Prostate gland (tissue), 2 donors: ENCODE measurements around the gene HOXA5. TPM values are rescaled to one million over a fixed set of nuclear protein-coding genes. Genes with fewer than 3 reads are reported as not detected.

Source experiments
- DNase-seq: peaks from one replicate; pipeline ENCODE4 v3.0.0-alpha.2; 2019; ENCODE audit warnings: low spot score
- H3K27ac ChIP-seq, 2 donors: fragments of 200-600 bp; sonication (generic); 2 replicates each; pipeline ENCODE4 v1.5.1; 2017 to 2019
- H3K27me3 ChIP-seq: fragments of 200-600 bp; sonication (generic); replicated peaks from 2 replicates; pipeline ENCODE4 v1.5.1; 2019; ENCODE audit not compliant: insufficient read depth
- H3K36me3 ChIP-seq, 2 donors: fragments of 200-600 bp; sonication (generic); 1 replicate in 1 of 2; 2 replicates in 1 of 2; pipeline versions ENCODE4 v1.5.1 to v1.8.1; 2017 to 2019
- H3K4me1 ChIP-seq: fragments of 200-600 bp; sonication (generic); replicated peaks from 2 replicates; pipeline ENCODE4 v1.5.1; 2019
- H3K4me3 ChIP-seq, 2 donors: fragments of 200-600 bp; sonication (generic); 2 replicates each; pipeline ENCODE4 v1.5.1; 2017 to 2019
- H3K9me3 ChIP-seq: fragments of 200-600 bp; sonication (generic); 2 replicates; pipeline ENCODE4 v1.5.1; 2017
- CTCF ChIP-seq, 4 experiments: fragments of 200-600 bp in 2 of 4; fragments of 450-650 bp in 2 of 4; sonication (generic) in 2 of 4; IDR thresholded peaks; 1 replicate in 3 of 4; 2 replicates in 1 of 4; pipeline ENCODE4 v1.5.1; 2016 to 2019; ENCODE audit warnings: antibody characterized with exemption in 4 of 4, mild to moderate bottlenecking in 2 of 4, moderate library complexity in 2 of 4
- POLR2A ChIP-seq: fragments of 450-650 bp; IDR thresholded peaks from one replicate; pipeline ENCODE4 v1.6.1; 2016; ENCODE audit warnings: antibody characterized with exemption, mild to moderate bottlenecking
- POLR2AphosphoS5 ChIP-seq: sonication (generic); formaldehyde crosslinking; IDR thresholded peaks from one replicate; pipeline ENCODE4 v1.6.1; 2017; ENCODE audit warnings: antibody characterized with exemption
- WGBS: methylation state at CpG from one replicate; pipeline ENCODE4 v1.1.5; 2018; 5-methylcytosine and 5-hydroxymethylcytosine counted together
- intact Hi-C: fragments of 100-400 bp; cut with DNase I; formaldehyde crosslinking; loops from one replicate; pipeline ENCODE4 v1.14.2; 2022
- total RNA-seq, 2 donors: library from RNA; depleted of rRNA; stranded (reverse); fragments of >200 nt; gene quantifications; one replicate each; pipeline ENCODE4 v1.1.0, GENCODE V29; 2016

The HOXA5 gene
- total RNA-seq, 2 donors from 2014 or later = 3.7 to 12.9 TPM

GRCh38 chr7:27121684-27122076 lies 21.8 kb downstream of the HOXA5 start:
- intact Hi-C loops = no loop called here
- H3K4me3 ChIP-seq = no peak overlapping the region
- no peak for TF ChIP-seq CTCF (IDR thresholded peaks at IDR 0.05)
- no peak for TF ChIP-seq POLR2AphosphoS5
- TF ChIP-seq POLR2A = no peak

GRCh38 chr7:27119412-27119911 lies 24.0 kb downstream of the HOXA5 start:
- no peaks in the 10 kb centered on the region for H3K36me3 ChIP-seq
- H3K27me3 ChIP-seq = no peaks in the 10 kb centered on the region
- intact Hi-C loops = no loop called here
- H3K27ac ChIP-seq = no peak overlapping the region
- 89% methylated on average over 1 of the region's 1 CpG for WGBS
- no peaks in the 10 kb centered on the region for H3K4me1 ChIP-seq
- no peak for TF ChIP-seq POLR2AphosphoS5
- TF ChIP-seq POLR2A = no peak
- no peak for TF ChIP-seq CTCF (IDR thresholded peaks at IDR 0.05)
- H3K4me3 ChIP-seq = no peak overlapping the region
- no peak for DNase-seq
- no peaks in the 10 kb centered on the region for H3K9me3 ChIP-seq

More at GRCh38 chr7:27121684-27122076, 21.8 kb downstream of the HOXA5 start:
- no peaks in the 10 kb centered on the region for H3K27me3 ChIP-seq
- WGBS = 82% methylated on average over 7 of the region's 7 CpGs
- H3K27ac ChIP-seq = no peak overlapping the region
- DNase-seq = no peak
- no peaks in the 10 kb centered on the region for H3K36me3 ChIP-seq
- no peaks in the 10 kb centered on the region for H3K4me1 ChIP-seq
- no peaks in the 10 kb centered on the region for H3K9me3 ChIP-seq

GRCh38 chr7:27118580-27118979 lies 24.9 kb downstream of the HOXA5 start:
- 81% methylated on average over 3 of the region's 3 CpGs for WGBS
- no peaks in the 10 kb centered on the region for H3K9me3 ChIP-seq
- no peak for TF ChIP-seq CTCF (IDR thresholded peaks at IDR 0.05)
- TF ChIP-seq POLR2A = no peak
- no peak for TF ChIP-seq POLR2AphosphoS5
- no peak overlapping the region for H3K4me3 ChIP-seq
- no peaks in the 10 kb centered on the region for H3K27me3 ChIP-seq
- intact Hi-C loops = no loop called here
- no peaks in the 10 kb centered on the region for H3K4me1 ChIP-seq
- H3K27ac ChIP-seq = no peak overlapping the region
- no peaks in the 10 kb centered on the region for H3K36me3 ChIP-seq
- DNase-seq = no peak

GRCh38 chr7:27117887-27118491 lies 25.5 kb downstream of the HOXA5 start:
- Histone ChIP-seq H3K4me3 (no peak overlapping the region), H3K4me1 (no peaks in the 10 kb centered on the region), H3K27ac (no peak overlapping the region), H3K36me3 (no peaks in the 10 kb centered on the region), H3K9me3 (no peaks in the 10 kb centered on the region), H3K27me3 (no peaks in the 10 kb centered on the region)
- 86% methylated on average over 19 of the region's 19 CpGs for WGBS
- DNase-seq = no peak
- intact Hi-C loops = no loop called here
- no peak for TF ChIP-seq CTCF (IDR thresholded peaks at IDR 0.05)
- no peak for TF ChIP-seq POLR2A
- TF ChIP-seq POLR2AphosphoS5 = no peak
